AG10803 (cell line): Measurements from ENCODE around the gene NLGN4Y.

Source experiments
- DNase-seq: peaks from one replicate; pipeline ENCODE4 v3.0.0; 2010; ENCODE audit warnings: low read depth
- H3K4me3 ChIP-seq: 2 replicates; pipeline ENCODE4 v1.5.1; 2011; ENCODE audit warnings: mild to moderate bottlenecking, low read length, control low read depth
- CTCF ChIP-seq: conservative IDR thresholded peaks from 2 replicates; pipeline ENCODE4 v1.5.1; 2011; ENCODE audit warnings: mild to moderate bottlenecking, low read length, control low read depth, inconsistent platforms

NLGN4Y gene

GRCh38 chrY:14748329-14748728 lies 224.0 kb downstream of the NLGN4Y start:
- no peak for TF ChIP-seq CTCF

GRCh38 chrY:14755571-14755970 lies 231.2 kb downstream of the NLGN4Y start:
- no peak overlapping the region for H3K4me3 ChIP-seq
- no peak for TF ChIP-seq CTCF
- no peak for DNase-seq

More at GRCh38 chrY:14748329-14748728, 224.0 kb downstream of the NLGN4Y start:
- no peak for DNase-seq
- H3K4me3 ChIP-seq: no peak overlapping the region

- no peak for TF ChIP-seq CTCF
- DNase-seq: no peak
Measured at GRCh38 chrY:14762903-14763302, 238.6 kb downstream of the NLGN4Y start.

GRCh38 chrY:14763600-14763999 lies 239.3 kb downstream of the NLGN4Y start:
- no peak overlapping the region for H3K4me3 ChIP-seq
- no peak for TF ChIP-seq CTCF
- no peak for DNase-seq

More at GRCh38 chrY:14762903-14763302, 238.6 kb downstream of the NLGN4Y start:
- H3K4me3 ChIP-seq: no peak overlapping the region

GRCh38 chrY:14778208-14778607 lies 253.9 kb downstream of the NLGN4Y start:
- TF ChIP-seq CTCF: no peak
- no peak for DNase-seq

GRCh38 chrY:14793104-14793503 lies 268.8 kb downstream of the NLGN4Y start:
- H3K4me3 ChIP-seq: no peak overlapping the region
- no peak for TF ChIP-seq CTCF
- DNase-seq: no peak

More at GRCh38 chrY:14778208-14778607, 253.9 kb downstream of the NLGN4Y start:
- H3K4me3 ChIP-seq: no peak overlapping the region

- TF ChIP-seq CTCF: no peak
- no peak for DNase-seq
- H3K4me3 ChIP-seq: no peak overlapping the region
Measured at GRCh38 chrY:14793674-14794073, 269.3 kb downstream of the NLGN4Y start.
